NCI-H526 treated with DMSO at 0.1 percent for 48 hours (cell line): Measurements from ENCODE around the gene URI1.
"Not testable (repeated sequence)": the region's sequence is repeated elsewhere in the genome, so short reads cannot be mapped to it uniquely, and the experiment has no call there.

Source experiments
- DNase-seq: peaks from one replicate; lab custom pipeline; 2025; lab: John Stamatoyannopoulos, UW

URI1 gene

GRCh38 chr19:29942404-29943261 is 594 bp downstream of the URI1 start:
- peak; percentile 65 for DNase-seq

- DNase-seq: no peak
Observed at GRCh38 chr19:29943615-29944014, 1.6 kb downstream of the URI1 start.

- no peak for DNase-seq
Observed at GRCh38 chr19:29944390-29945012, 2.5 kb downstream of the URI1 start.

- no peak for DNase-seq
Observed at GRCh38 chr19:29945017-29945416, 3.0 kb downstream of the URI1 start.

GRCh38 chr19:29945433-29945832 is 3.4 kb downstream of the URI1 start:
- DNase-seq: no peak

GRCh38 chr19:29946645-29947044 is 4.6 kb downstream of the URI1 start:
- DNase-seq: no peak

- no peak for DNase-seq
Observed at GRCh38 chr19:29947871-29948270, 5.8 kb downstream of the URI1 start.

GRCh38 chr19:29948759-29949470 is 6.9 kb downstream of the URI1 start:
- not testable (repeated sequence) for DNase-seq

GRCh38 chr19:29952177-29952576 is 10.1 kb downstream of the URI1 start:
- no peak for DNase-seq

GRCh38 chr19:29952646-29953045 is 10.6 kb downstream of the URI1 start:
- no peak for DNase-seq

- no peak for DNase-seq
Observed at GRCh38 chr19:29953352-29954247, 11.6 kb downstream of the URI1 start.

GRCh38 chr19:29956855-29957254 is 14.8 kb downstream of the URI1 start:
- DNase-seq: no peak

- DNase-seq: no peak
Observed at GRCh38 chr19:29961311-29961710, 19.3 kb downstream of the URI1 start.

GRCh38 chr19:29962793-29963192 is 20.8 kb downstream of the URI1 start:
- DNase-seq: no peak

GRCh38 chr19:29963576-29963975 is 21.5 kb downstream of the URI1 start:
- no peak for DNase-seq

- no peak for DNase-seq
Observed at GRCh38 chr19:29964171-29964570, 22.1 kb downstream of the URI1 start.

- no peak for DNase-seq
Observed at GRCh38 chr19:29965492-29965891, 23.5 kb downstream of the URI1 start.

- DNase-seq: not testable (repeated sequence)
Observed at GRCh38 chr19:29966142-29966541, 24.1 kb downstream of the URI1 start.

- DNase-seq: peak; percentile 28
Observed at GRCh38 chr19:29966588-29967249, 24.7 kb downstream of the URI1 start.

GRCh38 chr19:29967623-29968022 is 25.6 kb downstream of the URI1 start:
- DNase-seq: no peak

GRCh38 chr19:29969891-29970290 is 27.9 kb downstream of the URI1 start:
- no peak for DNase-seq
